ENCODE measurements around the gene PDLIM5.
"Not testable (repeated sequence)": the region's sequence is repeated elsewhere in the genome, so short reads cannot be mapped to it uniquely, and the experiment has no call there.

Gene PDLIM5

GRCh38 chr4:94451695-94452475 lies at the start of gene PDLIM5:
TSS of gene PDLIM5 (plus strand) at chr4:94451942. CDS start at chr4:94455289, 3,347 bp downstream.
- no peak for TF ChIP-seq CTCF (IDR thresholded peaks at IDR 0.05; ENCODE audit: insufficient read depth, low read depth, low read length, missing control alignments)
- H3K4me3 ChIP-seq (ENCODE audit: low read depth, low read length), result peak within 1 kb of the TSS; percentile 96
- DNase-seq (ENCODE audit: low read depth), result peak; percentile 96

- H3K4me3 ChIP-seq (ENCODE audit: low read depth, low read length); DNase-seq (ENCODE audit: low read depth): not testable (repeated sequence)
These were observed 49.3 kb upstream of the PDLIM5 start for GRCh38 chr4:94402439-94402838.

- H3K4me3 ChIP-seq (ENCODE audit: low read depth, low read length), result no peak overlapping the region
- no peak for TF ChIP-seq CTCF (IDR thresholded peaks at IDR 0.05; ENCODE audit: insufficient read depth, low read depth, low read length, missing control alignments)
- DNase-seq (ENCODE audit: low read depth), result no peak
These were observed 48.0 kb upstream of the PDLIM5 start for GRCh38 chr4:94403751-94404150.

- no peak overlapping the region for H3K4me3 ChIP-seq (ENCODE audit: low read depth, low read length)
- DNase-seq (ENCODE audit: low read depth), result peak; percentile 87
- TF ChIP-seq CTCF (IDR thresholded peaks at IDR 0.05; ENCODE audit: insufficient read depth, low read depth, low read length, missing control alignments), result peak; percentile 86
These were observed 44.9 kb upstream of the PDLIM5 start for GRCh38 chr4:94406668-94407437.

GRCh38 chr4:94407846-94408245 lies 43.9 kb upstream of the PDLIM5 start:
- DNase-seq (ENCODE audit: low read depth), result no peak
- no peak overlapping the region for H3K4me3 ChIP-seq (ENCODE audit: low read depth, low read length)
- no peak for TF ChIP-seq CTCF (IDR thresholded peaks at IDR 0.05; ENCODE audit: insufficient read depth, low read depth, low read length, missing control alignments)

- TF ChIP-seq CTCF (IDR thresholded peaks at IDR 0.05; ENCODE audit: insufficient read depth, low read depth, low read length, missing control alignments), result no peak
- no peak overlapping the region for H3K4me3 ChIP-seq (ENCODE audit: low read depth, low read length)
- no peak for DNase-seq (ENCODE audit: low read depth)
These were observed 43.0 kb upstream of the PDLIM5 start for GRCh38 chr4:94408549-94409374.

GRCh38 chr4:94409375-94409679 lies 42.4 kb upstream of the PDLIM5 start:
- TF ChIP-seq CTCF (IDR thresholded peaks at IDR 0.05; ENCODE audit: insufficient read depth, low read depth, low read length, missing control alignments), result no peak
- no peak for DNase-seq (ENCODE audit: low read depth)

More at GRCh38 chr4:94409375-94409679, 42.4 kb upstream of the PDLIM5 start:
- H3K4me3 ChIP-seq (ENCODE audit: low read depth, low read length), result no peak overlapping the region
